C4-2B (cell line): Measurements from ENCODE around the gene MACROH2A2.

ENCODE experiments used
- H3K27ac ChIP-seq: fragments of 450-650 bp; 2 replicates; pipeline ENCODE4 v1.5.1; 2017
- CTCF ChIP-seq: fragments of 450-650 bp; conservative IDR thresholded peaks from 2 replicates; pipeline ENCODE4 v1.5.1; 2017; ENCODE audit warnings: mild to moderate bottlenecking
- ZFX ChIP-seq: fragments of 450-650 bp; IDR thresholded peaks from 2 replicates; pipeline ENCODE4 v1.6.1; 2017

Gene MACROH2A2

DNA sequence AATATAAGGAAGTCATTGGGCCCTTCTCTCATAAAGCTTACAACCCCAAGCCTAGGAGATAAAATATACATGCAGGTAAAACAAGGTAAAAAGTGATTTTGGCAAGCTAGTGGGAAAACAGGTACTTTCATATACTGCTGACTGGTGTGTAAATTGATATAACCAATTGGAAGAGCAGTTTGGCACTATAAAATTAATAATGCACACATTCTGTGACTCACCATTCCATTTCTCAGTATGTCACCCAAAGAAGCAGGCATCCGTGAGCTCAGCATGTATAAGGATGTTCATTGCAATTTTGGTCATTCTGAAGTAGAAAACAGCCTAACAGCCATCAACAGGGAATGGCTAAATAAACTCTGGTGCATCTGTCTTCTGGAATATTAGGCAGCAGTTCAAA lies 2.9 kb downstream of the MACROH2A2 start:
- TF ChIP-seq ZFX (no peak), CTCF (no peak)
- no peak overlapping the region for H3K27ac ChIP-seq

DNA sequence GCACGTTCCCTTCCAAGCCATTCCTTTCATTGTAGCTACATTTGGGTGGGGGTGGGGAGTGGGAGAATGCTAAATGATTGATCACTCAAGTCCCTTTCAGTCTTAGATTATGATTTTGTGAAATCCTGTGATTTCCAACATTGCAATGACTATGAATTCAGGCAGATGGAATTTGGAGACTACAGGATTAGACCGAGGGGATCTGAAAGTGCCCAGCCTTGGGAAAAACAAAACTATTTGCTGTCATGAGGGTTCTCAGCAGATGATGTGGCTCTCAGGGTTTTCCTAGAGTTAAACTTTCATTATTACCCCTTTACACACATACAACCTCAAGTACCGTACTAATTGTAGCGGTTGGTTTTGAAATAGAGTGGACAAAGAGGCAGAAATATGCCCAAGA lies 4.7 kb downstream of the MACROH2A2 start:
- TF ChIP-seq CTCF = no peak
- TF ChIP-seq ZFX = no peak
- no peak overlapping the region for H3K27ac ChIP-seq

- TF ChIP-seq ZFX (no peak), CTCF (no peak)
- no peak overlapping the region for H3K27ac ChIP-seq
Measured at GRCh38 chr10:70060389-70060788, 7.7 kb downstream of the MACROH2A2 start.

DNA sequence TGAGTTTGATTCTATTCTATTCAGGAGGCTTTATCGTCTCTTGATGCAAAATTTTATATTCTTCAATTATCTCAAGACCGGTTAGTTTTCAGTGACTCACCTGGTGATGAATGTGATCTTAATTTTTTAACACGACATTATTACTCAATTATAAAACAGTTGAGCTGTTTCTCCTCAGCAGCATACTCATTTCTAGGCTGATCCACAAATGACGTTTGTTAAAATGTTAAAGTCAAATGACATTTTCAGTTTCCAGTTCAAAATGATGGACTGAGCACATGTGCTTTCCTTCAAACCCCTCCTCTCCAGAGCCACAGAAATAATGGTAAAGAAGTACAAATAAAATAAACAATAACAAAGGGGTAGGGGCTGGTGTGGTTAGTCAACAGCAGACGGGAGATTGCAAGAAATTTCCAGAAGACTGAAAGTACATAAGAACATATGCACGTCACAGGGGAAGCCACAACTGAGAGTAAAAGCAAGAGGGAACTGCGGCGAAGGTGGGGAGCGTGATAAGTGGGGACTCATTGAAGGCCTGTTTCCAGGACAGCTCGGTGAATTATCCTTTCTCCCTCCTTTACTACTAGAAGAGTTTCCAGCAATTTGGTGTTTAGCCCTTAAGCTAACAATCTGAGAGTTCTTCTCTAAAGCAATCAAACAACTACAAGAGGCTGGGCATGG lies 10.9 kb downstream of the MACROH2A2 start:
- TF ChIP-seq ZFX (no peak), CTCF (no peak)
- no peak overlapping the region for H3K27ac ChIP-seq

- TF ChIP-seq CTCF (no peak), ZFX (no peak)
- no peak overlapping the region for H3K27ac ChIP-seq
Measured at GRCh38 chr10:70064486-70064885, 11.8 kb downstream of the MACROH2A2 start.

DNA sequence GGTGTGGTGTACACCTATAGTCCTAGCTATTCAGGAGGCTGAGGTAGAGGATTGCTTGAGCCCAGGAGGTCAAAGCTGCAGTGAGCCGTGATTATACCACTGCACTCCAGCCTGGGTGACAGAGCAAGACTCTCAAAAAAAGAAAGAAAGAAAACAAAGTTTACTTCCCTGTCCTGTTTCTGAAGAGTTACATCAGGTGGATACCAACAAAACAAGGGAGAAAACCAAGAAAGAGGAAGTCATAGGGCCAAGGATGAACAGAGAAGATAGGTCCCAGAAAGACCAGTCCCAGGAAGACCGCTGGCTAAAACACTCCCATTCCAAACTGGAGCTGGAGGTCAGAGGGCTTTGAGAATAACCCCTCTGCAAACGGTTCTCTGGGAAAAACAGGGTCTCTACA lies 13.5 kb downstream of the MACROH2A2 start:
- H3K27ac ChIP-seq = no peak overlapping the region
- no peak for TF ChIP-seq CTCF

GRCh38 chr10:70067586-70067985 lies 14.9 kb downstream of the MACROH2A2 start:
- no peak overlapping the region for H3K27ac ChIP-seq
- TF ChIP-seq ZFX (no peak), CTCF (no peak)
